Adrenal gland (tissue), 5 donors: ENCODE data around the gene PRKCE.

Experiments
- CTCF ChIP-seq, 6 experiments: fragments of 450-650 bp in 4 of 6; fragments of 200-600 bp in 2 of 6; sonication (generic) in 1 of 6; IDR thresholded peaks; 1 replicate in 5 of 6; 2 replicates in 1 of 6; pipeline versions ENCODE4 v1.5.1 to v1.8.0; 2016 to 2021; ENCODE audit warnings: antibody characterized with exemption in 6 of 6, mild to moderate bottlenecking in 2 of 6, moderate library complexity in 1 of 6
- POLR2A ChIP-seq, 2 donors: fragments of 450-650 bp; IDR thresholded peaks; one replicate each; pipeline ENCODE4 v1.6.1; 2017; ENCODE audit warnings: antibody characterized with exemption in 2 of 2, mild to moderate bottlenecking in 2 of 2, moderate library complexity in 1 of 2
- donor health status: DM: no; HTN: no; CAD: no.

- TF ChIP-seq POLR2A (IDR thresholded peaks at IDR 0.05), result no peak
- TF ChIP-seq CTCF (IDR thresholded peaks at IDR 0.05), result no peak
Observed at GRCh38 chr2:45668509-45668908, 17.0 kb downstream of the PRKCE start.
